NCI-H748 (cell line): ENCODE results near the gene HOXA11.

Source experiments
- DNase-seq: peaks from one replicate; lab custom pipeline; 2025; ENCODE audit not compliant: unreplicated experiment; lab: John Stamatoyannopoulos, UW

Gene HOXA11

DNA sequence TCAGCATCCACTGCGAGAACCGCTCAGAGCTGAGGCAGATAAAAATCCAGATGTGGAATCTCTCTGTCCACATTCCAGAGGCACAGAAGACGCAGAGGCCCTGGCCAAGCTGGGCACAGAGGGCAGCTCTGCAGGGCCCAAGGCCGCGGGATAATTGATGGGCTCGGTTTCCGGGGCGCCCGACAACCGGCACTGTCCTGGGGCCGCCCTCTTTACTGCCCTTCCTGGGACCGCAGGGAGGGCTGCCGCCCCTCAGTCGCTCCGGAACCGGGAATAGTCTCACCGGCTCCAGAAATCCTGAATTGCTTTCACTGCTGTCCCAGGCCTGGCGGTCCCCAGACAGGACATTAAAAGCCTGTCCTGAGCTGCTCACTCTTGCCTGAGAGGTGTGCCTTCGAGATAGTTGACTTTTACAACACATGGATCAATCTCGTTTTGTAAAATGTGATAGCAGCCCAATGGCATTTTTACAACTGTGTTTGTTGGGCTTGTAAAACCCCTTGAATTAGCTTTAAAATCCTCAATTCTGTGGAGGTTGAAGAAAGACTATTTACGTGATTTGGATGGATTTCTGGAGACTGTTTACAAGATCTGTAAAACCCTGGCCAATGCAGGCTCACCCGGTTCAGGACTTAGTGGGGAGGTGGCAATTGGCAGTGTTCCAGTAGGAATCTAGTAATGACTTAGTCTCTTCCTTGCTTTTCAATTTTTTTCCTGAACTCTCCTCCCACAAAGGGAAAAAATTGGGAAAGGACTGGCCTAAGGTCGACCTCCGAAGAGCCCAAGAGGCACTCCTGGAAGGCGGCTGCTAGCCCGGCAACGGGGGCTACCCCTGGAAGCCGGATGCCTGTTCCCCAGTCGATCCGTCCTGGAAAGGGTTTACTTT, 36.0 kb downstream of the HOXA11 start:
- DNase-seq: peak; percentile 18

DNA sequence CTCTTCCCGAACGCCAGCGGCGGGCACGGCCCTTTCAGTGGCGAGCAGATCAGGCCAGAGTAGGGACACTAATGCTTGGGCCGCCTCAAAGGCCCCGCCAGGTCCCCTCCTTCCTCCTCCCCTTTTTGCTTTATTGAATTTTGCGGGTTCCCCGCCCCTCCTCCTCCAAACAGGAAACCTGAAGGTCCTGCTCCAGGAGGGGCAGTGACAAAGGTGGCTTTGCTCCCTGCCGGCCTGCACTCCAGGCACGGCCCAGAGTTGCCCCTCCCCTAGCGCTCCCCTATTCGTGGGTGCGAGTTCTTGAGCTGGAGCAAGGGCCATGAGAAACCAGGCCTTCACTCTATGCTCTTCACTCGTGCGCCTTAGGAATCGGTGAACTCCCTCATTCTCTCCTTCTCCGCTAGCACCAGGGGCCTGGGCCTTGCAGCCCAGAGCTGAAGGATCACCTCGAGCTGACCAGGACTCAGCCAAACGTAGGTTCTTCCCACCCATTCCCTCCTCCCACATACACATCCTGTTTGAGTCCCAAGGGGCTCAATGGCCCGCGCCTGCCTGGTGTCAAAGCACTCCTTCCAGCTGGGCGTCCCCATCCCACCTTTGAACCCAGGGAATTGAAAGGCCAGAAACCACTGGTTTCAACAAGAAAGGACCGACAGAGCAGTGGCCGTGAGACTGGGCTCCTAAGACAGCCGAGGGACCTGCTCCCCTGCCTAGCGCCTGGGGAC, 36.8 kb downstream of the HOXA11 start:
- peak; percentile 75 for DNase-seq

DNA sequence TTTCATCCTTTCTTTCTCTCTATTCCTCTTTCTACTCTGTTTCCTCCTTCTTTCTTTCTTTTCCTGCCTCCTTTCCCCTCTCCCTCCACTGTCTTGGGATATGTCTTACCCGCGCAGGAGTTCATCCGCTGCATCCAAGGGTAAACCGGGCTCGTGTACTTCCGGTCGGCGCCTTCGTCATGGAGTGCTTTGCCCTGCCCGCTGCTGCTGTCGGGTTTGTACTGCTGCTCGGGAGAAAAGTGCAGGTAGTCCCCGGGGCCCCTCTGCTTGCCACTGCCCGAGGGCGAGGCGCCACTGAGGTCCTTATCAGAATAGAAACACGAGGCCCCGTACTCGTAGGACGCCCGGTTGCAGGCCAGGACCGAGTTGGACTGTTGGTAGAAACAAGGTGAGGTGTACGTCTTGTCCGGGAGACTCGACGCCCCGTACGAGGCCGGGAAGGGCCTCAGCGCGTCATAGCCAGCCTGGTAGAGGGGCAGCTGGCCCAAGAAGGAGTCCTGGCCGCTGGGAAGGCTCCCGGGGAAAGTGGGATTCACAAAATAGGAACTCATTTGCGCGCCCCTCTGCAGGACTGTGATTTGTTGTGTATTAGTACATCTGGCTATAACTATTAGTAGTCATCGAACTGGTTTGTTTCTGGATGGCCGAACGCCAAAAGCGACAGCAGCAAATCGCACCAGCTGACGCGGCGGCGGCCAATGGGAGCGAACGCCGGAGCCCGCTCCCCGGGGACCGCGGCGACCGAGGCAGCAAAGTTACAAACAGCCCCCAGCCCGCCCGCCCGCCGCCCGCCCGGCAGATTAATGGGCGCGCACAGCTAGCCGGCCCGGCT, 37.6 kb downstream of the HOXA11 start, which contains the start of gene HOXA6:
Gene HOXA6, minus strand, starts transcription at position 576 of the 832 bp plus-strand sequence. Its CDS starts 25 bp downstream, at position 551.
- peak; percentile 84 for DNase-seq

DNA sequence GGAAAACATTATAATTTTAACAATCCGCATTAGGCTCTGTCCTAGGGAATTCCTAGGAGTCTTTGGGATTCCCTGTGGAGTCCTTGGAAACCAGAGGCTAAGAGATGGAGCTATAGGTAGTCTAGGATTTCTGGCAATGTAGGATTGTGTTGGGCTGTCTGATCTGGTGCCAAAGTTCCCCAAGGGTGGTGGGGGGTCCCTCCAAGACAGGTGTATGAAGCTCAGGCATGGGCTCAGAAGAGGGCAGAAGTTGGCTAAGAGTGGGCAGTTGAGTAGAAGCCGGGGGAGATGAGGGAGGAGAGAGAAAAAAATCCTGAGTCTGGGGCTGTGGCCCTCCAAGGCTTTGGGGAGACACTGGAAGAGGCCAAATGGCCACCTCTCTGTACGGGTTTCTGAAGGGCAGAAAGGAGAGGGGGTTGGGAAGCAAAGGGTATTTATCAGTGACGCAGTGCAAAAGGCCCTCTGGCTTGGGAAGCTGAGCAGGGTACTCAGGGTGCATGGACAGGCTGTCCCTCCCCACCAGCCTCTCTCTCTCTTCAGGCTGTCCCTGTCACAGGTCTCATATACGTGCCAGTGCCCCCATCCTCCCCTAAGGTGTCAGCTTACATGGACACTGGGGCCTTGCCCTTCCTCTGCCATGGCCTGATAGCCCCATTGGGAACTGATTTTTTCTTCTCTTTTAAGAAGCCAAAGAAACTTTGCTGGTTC, 38.4 kb downstream of the HOXA11 start:
- DNase-seq: peak; percentile 27

DNA sequence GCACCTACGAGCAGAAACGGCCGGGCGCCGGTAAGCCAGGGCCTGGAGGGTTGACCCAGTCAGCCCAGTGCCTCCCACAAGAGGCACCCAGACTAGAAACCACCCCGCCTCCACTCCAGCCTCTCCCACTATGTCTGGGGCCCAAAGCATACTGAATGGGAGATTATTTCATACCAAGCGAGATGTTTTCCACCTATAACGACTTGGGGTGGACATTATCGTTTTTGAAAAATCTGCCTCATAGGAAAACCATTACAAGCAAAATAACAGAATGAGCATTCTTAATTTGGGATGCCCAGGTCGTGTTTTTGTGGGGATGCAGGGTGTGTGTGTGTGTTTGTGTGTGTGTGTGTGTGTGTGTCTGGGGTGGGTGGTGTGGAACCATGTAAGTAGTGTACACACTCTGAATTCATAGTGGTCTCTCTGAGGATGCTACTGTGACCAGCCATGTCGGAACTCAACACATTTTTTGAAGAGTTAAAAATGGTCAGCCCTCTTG, 39.1 kb downstream of the HOXA11 start:
- no peak for DNase-seq

DNA sequence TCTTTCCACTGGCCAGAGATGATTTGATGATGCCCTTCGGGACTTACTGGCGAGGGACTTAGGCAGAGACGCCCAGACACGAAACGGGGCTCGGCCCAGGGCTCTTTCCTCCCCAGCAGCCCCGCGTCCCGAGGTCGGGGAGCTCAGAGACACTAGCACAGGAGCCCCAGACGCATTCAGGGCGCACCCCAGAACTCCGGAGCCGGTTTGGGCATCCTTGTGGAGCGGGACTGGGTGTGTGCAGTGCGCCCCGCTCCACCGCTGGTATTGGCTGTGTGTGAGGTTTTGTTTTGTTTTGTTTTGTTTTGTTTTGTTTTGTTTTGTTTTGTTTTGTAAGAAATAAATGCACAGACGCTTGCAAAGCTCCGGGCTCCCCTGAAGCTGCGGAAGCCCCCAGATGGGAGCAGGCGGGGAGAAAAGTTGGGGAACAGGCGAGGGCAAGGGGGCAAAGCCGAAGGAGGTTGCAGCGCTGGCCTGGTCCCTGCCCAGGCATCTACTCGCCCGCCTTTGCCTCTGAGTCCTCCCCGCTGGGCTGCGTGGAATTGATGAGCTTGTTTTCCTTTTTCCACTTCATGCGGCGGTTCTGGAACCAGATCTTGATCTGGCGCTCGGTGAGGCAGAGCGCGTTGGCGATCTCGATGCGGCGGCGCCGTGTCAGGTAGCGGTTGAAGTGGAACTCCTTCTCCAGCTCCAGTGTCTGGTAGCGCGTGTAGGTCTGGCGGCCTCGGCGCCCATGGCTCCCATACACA, 39.7 kb downstream of the HOXA11 start:
- no peak for DNase-seq

DNA sequence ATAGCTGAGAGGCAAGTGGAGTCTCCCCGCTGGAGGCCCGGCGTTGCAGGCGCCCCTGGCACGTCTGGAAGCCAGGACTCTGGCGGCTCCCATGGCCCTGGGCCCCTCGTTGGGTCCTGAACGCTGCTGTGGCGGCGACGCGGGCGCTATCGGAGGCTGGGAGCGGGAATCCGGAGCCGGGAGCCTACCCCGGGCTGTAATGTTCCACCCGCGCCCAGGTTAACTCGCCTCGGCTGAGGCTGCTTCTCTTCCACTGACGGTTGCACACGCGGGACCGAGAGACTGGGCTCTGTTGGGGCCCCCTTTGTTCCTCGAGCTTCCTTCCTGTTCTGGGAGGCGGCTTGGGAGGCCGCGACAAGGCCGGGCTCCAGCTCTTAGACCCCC, 40.3 kb downstream of the HOXA11 start:
- peak; percentile 4 for DNase-seq

DNA sequence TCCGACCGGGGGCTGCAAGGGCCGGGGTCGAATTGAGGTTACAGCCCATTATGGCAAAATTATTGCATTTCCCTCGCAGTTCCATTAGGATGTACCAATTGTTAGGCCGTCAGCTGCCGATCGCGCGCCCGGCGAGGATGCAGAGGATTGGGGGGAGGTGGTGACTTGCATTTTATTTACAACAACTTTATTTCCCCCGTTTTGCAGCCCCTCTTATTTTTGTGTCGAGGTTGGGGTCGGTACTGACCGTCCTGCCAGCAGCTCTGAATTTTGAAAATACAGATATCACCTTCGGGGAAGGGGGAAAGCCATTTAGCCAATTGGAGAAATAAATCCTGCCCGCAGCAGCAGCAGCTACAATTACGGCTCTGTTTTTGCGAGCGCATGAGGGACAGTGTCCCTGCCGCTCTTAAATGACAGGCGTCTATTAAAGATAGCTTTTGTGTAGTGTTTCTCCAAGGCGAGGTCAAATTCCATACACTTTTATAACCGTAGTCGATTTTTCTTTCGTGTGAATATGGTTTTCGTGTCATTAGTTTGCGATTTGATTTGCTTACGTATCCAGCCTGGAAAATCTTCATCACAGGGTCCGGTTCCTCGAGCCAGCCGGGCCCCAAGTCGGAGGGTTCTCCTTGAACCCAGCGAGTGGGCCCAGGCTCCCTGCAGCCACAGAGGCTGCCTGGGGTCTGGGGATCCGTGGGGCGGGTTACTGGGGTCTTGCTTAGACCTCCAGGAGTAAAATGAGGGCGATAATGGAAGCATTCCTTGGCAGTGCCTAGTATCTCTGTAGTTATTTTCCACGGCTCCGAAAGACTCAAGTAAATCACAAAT, 40.9 kb downstream of the HOXA11 start:
- DNase-seq: no peak

DNA sequence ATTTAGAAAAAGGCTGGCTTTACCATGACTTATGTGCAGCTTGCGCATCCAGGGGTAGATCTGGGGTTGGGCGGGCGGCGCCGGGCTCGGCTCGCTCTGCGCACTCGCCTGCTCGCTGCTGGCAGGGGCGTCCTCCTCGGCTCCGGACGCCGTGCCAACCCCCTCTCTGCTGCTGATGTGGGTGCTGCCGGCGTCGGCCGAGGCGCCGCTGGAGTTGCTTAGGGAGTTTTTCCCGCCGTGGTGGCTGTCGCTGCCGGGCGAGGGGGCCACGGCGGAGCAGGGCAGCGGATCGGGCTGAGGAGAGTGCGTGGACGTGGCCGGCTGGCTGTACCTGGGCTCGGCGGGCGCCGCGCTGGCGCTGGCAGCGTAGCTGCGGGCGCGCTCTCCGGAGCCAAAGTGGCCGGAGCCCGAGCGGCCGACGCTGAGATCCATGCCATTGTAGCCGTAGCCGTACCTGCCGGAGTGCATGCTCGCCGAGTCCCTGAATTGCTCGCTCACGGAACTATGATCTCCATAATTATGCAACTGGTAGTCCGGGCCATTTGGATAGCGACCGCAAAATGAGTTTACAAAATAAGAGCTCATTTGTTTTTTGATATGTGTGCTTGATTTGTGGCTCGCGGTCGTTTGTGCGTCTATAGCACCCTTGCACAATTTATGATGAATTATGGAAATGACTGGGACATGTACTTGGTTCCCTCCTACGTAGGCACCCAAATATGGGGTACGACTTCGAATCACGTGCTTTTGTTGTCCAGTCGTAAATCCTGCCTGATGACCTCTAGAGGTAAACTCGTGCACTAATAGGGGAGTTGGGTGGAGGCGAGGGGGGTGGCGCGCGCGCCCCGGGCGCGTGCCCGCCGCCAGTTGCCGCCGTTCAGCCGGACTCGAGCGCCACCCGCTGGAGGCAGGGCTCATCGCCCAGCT, 41.7 kb downstream of the HOXA11 start, which contains the start of gene HOXA5:
Gene HOXA5, minus strand, starts transcription at position 659 of the 927 bp plus-strand sequence. Its CDS starts 74 bp downstream, at position 585.
- DNase-seq: peak; percentile 95

DNA sequence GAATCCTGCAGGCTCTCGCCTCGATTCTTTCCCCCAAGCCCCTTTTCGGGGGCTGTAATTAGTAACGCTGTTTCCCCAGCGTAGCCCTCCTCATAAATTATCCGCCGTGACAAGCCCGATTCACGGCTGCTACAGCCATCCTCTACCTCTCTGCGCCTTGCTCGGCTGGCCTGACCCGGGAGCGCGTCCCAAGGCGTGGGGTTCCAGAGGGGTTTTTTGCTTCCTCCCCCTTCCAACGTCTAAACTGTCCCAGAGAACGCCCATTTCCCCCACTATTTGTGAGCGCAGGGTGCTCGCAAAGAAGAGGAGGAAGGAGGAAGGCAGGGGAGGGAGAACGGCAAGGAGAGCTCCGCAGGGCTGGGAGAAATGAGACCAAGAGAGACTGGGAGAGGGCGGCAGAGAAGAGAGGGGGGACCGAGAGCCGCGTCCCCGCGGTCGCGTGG, 42.4 kb downstream of the HOXA11 start:
- DNase-seq: peak; percentile 54

DNA sequence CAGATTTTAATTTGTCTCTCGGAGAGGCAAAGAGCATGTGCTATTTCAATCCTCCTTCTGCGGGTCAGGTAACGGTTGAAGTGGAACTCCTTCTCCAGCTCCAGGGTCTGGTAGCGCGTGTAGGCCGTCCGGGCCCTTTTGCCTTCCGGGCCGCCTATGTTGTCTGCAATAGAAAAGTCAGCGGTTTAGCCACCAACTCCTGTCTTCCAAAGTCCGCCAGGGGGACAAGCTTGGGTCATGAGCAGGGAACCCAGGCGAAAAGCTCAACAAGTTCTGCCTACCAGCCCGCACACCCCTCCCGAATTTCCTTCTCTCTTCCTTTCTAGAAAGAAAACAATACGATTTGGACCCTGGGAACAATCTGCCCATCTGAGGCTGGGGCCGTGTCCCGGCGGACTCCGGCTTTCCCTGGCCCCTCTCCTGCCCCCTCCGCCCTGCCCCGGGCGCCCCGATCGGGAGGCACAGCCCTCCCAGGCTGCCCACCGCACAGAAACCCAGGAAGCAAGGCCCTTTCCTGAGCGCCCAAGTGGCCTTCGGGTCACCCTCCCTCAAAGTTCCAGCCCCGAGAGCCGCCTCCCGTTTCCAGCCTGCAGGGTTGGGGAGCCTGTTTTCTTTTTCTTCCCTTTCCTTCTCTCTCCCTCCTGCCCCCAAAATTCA, 43.0 kb downstream of the HOXA11 start:
- DNase-seq: peak; percentile 16

DNA sequence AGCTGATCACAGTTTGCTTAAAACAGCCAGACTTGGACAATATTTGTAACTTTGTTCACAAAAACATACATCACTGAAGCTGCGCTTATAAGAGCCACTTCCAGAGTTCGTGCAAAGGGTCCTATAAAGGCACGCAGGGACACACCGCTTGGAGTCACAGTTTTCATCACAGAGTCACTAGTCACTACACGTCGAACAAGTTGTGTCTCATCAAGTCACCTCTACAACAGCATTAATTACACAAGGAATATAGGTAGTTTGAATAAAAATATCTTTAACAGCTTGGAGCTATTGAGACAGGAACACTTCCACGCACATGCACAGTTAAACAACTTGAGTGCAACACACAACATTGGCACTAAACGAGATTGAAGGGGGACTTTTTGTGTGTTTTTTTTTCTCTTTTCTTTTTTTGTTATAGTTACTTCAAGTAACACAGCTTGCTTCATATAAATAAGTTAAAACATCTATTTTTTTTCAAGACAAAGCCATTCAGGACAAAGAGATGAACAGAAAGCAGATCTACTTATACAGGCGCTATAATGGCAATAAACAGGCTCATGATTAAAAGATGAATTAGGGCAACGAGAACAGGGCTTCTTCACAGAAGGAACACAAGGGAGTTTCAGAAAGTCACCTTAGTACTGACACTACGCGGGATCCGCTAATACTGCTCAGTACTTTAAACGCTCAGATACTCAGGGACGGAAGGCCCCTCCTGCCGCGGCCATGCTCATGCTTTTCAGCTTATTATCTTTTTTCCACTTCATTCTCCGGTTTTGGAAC, 43.7 kb downstream of the HOXA11 start:
- DNase-seq: no peak

DNA sequence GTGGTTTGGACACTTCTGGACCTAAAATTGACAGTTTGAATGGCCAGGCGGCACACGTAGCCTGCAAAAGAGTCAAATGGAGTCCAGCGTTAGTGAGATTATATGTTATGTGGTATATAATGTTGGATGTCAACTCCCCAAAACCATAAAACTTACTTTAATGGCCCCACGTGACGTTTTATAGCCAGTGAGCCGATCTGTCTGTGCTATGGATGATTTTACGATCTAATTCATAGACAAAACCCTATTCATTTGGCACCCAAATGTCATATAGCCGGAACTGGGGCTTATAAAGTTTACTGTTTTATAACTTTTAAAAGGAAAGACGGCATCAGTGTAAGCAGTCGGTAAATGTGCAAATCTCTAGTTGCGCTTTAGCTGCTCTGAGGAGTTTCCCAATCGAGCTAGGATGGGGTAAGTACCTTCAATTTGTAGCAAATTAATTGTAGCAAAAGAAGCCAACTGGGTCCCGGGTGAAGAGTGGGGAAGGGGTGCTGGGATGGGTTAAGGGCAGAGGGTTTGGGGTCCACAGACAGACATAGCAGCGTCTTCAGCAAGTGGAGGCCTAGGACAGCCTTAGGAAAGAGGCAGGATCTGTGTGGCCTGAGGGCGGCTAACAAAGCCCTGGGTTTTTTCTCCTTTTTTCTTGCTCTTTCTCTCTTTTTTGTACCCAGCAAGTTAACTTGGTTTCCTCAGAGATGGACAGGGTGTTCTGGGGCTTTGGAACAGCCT, 44.7 kb downstream of the HOXA11 start:
- DNase-seq: no peak

DNA sequence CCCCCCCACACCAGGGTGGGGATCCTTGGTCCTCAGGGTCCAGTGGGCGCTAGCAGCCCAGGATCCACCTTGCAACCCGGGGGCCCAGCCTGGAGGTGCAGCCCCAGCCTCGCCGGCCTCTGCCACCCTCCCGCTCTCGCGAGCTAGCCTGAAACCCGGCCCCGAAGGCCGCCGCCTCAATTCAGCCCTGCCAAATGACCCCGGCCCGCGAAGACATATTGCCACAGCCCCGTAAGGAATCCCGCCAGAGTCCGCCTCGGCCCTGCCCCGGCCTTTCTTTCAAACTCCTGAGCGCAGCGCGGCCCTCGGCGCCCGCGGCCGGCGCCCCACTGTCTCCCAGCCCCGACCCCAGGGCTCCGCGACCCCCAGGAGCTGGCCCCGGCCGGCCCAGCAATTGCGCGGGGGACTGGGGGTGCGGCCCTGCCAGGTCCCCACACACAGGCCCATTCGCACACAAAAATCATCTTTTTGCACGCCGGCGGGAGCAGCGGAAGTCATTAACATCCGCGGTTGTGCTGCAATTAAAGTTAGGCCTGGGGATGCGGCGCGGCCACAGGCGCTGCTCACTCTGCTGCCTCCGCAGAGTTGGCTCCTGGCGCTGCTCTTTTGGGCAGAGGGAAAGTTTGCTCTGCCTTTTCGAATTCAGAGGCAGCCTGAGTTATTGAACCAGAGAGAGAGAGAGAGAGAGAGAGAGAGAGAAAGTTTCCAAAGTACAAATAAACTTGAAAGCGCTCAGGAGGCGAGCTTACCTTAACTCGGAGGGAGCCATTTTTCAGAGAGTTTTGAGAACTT, 45.5 kb downstream of the HOXA11 start:
- no peak for DNase-seq

DNA sequence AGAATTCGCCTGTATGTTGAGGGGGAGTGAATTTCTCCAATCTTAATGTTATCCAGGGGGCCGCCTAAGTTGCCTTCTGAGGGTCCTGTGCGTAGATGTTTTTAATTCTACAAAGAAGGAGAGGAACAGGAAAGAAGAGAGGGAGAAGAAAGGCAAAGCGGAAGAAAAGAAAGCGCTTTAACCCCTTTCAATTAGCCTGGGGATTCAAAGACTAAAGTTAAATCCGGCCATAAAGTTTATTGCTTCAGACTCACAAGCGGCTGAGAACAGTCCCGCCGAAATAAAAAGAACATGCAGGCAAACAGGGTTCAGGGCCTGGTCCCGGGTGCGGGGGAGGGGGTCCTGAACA, 46.1 kb downstream of the HOXA11 start:
- DNase-seq: no peak
